ENCODE results near the gene GRAP2. TPM values are rescaled to one million over a fixed set of nuclear protein-coding genes. Genes with fewer than 3 reads are reported as not detected.

Gene GRAP2
- total RNA-seq, 4 donors from 2014 or later, result 5.8 to 92.4 (median 6.1) TPM

DNA sequence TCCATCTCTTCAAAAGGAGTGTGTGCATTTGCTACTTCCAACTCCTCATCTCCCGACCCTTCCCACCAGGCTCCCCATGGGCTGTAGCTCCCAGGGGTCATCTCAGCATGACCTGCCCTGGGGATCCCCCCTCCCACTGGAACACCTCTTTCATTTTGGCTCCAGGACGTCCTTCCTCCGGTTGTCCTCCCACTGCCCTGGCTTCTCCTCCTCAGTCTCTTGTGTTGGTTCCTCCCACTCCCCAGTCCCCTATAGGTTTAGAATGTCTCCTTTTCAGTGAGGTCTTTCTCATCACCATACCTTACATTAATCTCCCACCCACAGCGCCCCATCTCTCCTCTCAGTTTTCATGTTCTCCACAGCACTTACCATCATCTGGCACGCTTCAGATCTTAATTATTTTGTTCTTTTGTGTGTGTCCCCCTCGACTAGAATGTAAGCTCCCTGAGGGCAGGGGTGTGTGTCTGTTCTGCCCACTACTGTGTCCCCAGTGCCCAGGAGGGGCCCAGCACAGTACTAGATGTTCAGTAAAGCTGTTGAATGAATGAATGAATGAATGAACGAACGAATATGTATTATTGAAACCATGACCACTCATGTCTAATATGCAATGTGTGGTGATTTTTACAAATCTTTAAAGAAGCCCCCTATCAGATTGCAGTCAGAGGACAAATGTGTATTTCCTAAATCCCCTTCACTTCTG, 57.3 kb downstream of the GRAP2 start:
- DNase-seq, result no peak
- TF ChIP-seq CTCF (IDR thresholded peaks at IDR 0.05) (no peak), POLR2A (IDR thresholded peaks at IDR 0.05) (no peak)
- no peak overlapping the region for H3K27ac ChIP-seq
- no peaks in the 10 kb centered on the region for H3K9me3 ChIP-seq
- H3K27me3 ChIP-seq, result no peaks in the 10 kb centered on the region
- H3K36me3 ChIP-seq, result no peaks in the 10 kb centered on the region
- peaks cover 0 to 11% (median 7%) of the 10 kb centered on the region in 4 donors for H3K4me1 ChIP-seq
- H3K4me3 ChIP-seq, result no peak overlapping the region

DNA sequence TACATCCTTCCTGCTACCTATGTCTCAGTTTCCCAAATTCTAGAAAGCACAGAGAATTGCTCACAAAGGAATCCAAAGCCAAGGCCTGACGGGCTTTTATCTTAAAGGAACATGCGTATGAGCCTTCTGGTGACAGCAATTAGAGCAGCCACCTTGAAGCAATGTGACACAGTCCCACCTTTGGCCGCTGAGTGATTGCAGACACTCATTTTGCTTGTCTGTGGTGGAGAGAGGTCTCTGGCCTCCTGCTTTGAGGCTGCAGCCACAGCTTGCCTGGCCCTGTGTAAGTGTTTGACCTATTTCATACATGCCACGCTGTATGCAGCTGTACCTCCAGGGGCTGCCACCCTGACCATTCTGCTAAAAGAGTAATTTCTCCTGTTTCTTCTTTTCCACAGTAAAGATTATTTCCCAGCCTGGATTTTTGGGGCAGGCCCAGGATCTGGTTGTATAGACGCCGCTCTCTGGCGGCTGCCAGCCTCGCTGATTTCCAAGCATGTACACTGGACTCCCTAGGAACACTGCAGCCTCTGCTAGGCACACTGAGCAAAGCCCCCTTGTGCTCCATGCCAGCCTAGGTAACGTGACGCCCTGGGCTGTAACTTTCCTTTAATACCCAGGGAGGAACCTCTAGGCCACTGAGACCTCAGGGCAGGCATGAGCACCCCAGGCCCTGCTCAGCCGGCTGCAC, 58.2 kb downstream of the GRAP2 start:
- TF ChIP-seq CTCF (IDR thresholded peaks at IDR 0.05), result no peak
- no peak for TF ChIP-seq POLR2A (IDR thresholded peaks at IDR 0.05)
- no peaks in the 10 kb centered on the region for H3K9me3 ChIP-seq
- peaks cover 0 to 11% (median 7%) of the 10 kb centered on the region in 4 donors for H3K4me1 ChIP-seq
- no peak overlapping the region for H3K4me3 ChIP-seq
- no peak for DNase-seq
- no peaks in the 10 kb centered on the region for H3K27me3 ChIP-seq
- no peak overlapping the region for H3K27ac ChIP-seq
- H3K36me3 ChIP-seq, result no peaks in the 10 kb centered on the region

- Histone ChIP-seq H3K27me3 (no peaks in the 10 kb centered on the region), H3K4me1 (peaks cover 0 to 11% (median 7%) of the 10 kb centered on the region in 4 donors), H3K4me3 (no peak within 1 kb of the TSS), H3K27ac (peak within 1 kb of the TSS; percentile 25 to 53 (median 40)), H3K9me3 (no peaks in the 10 kb centered on the region), H3K36me3 (no peaks in the 10 kb centered on the region)
- DNase-seq, result peak in 2 of 3 donors; percentile 25 to 66
- TF ChIP-seq CTCF (IDR thresholded peaks at IDR 0.05) (peak in 4 of 6 experiments; percentile 16 to 50 (median 46)), POLR2A (IDR thresholded peaks at IDR 0.05) (no peak)
Observed at GRCh38 chr22:39959640-39960447, 59.0 kb downstream of the GRAP2 start, which contains the start of gene TMA7B. Gene TMA7B (plus strand): TSS chr22:39960397. CDS start chr22:39964375, 3,978 bp downstream.

GRCh38 chr22:39960791-39961746, 60.2 kb downstream of the GRAP2 start:
- Histone ChIP-seq H3K36me3 (no peaks in the 10 kb centered on the region), H3K9me3 (no peaks in the 10 kb centered on the region), H3K4me1 (peaks cover 0 to 11% (median 7%) of the 10 kb centered on the region in 4 donors), H3K27ac (peak overlapping the region; percentile 11 to 53 (median 40)), H3K27me3 (no peaks in the 10 kb centered on the region), H3K4me3 (no peak overlapping the region)
- peak in 2 of 3 donors; percentile 31 to 78 for DNase-seq
- TF ChIP-seq CTCF (IDR thresholded peaks at IDR 0.05) (no peak), POLR2A (IDR thresholded peaks at IDR 0.05) (no peak)

Measured in Peyer's patch (tissue), 4 donors.